Karpas-422 (cell line): ENCODE results near the gene CEP57. TPM values are rescaled to one million over a fixed set of nuclear protein-coding genes. Genes with fewer than 3 reads are reported as not detected.
"Not testable (repeated sequence)": the region's sequence is repeated elsewhere in the genome, so short reads cannot be mapped to it uniquely, and the experiment has no call there.

Source experiments
- DNase-seq: peaks from one replicate; pipeline ENCODE4 v3.0.0-alpha.2; 2015
- H2AFZ ChIP-seq: fragments of 200-600 bp; sonication (generic); 2 replicates; pipeline ENCODE4 v1.6.1; 2014; ENCODE audit warnings: antibody characterized with exemption, low read length, mixed read lengths
- H3K27ac ChIP-seq: fragments of 200-600 bp; sonication (generic); 2 replicates; pipeline ENCODE4 v1.5.1; 2014; ENCODE audit warnings: mild to moderate bottlenecking, low read length, moderate library complexity
- H3K27me3 ChIP-seq: fragments of 200-600 bp; sonication (generic); 2 replicates; pipeline ENCODE4 v1.6.1; 2014; ENCODE audit warnings: low read length, mixed read lengths
- H3K36me3 ChIP-seq: fragments of 200-600 bp; sonication (generic); 2 replicates; pipeline ENCODE4 v1.6.1; 2014; ENCODE audit warnings: low read length, mixed read lengths; ENCODE audit not compliant: insufficient read depth
- H3K4me1 ChIP-seq: fragments of 200-600 bp; sonication (generic); 2 replicates; pipeline ENCODE4 v1.6.1; 2014; ENCODE audit warnings: mild to moderate bottlenecking, low read length, mixed read lengths
- H3K4me2 ChIP-seq: fragments of 200-600 bp; sonication (generic); 2 replicates; pipeline ENCODE4 v1.6.1; 2014; ENCODE audit warnings: low read length, low read depth, mild to moderate bottlenecking; ENCODE audit not compliant: poor library complexity, severe bottlenecking
- H3K4me3 ChIP-seq: fragments of 200-600 bp; sonication (generic); 2 replicates; pipeline ENCODE4 v1.5.1; 2014; ENCODE audit warnings: mild to moderate bottlenecking, antibody characterized with exemption, low read length, mixed read lengths
- H3K79me2 ChIP-seq: fragments of 200-600 bp; sonication (generic); 2 replicates; pipeline ENCODE4 v1.6.1; 2014; ENCODE audit warnings: mild to moderate bottlenecking, low read length, mixed read lengths
- H3K9ac ChIP-seq: fragments of 200-600 bp; sonication (generic); 2 replicates; pipeline ENCODE4 v1.6.0; 2014; ENCODE audit warnings: low read length
- H3K9me2 ChIP-seq: fragments of 200-600 bp; sonication (generic), shearing (Covaris generic); replicated peaks from 2 replicates; pipeline ENCODE4 v1.6.0; 2014; ENCODE audit warnings: mild to moderate bottlenecking, low read length, moderate library complexity; ENCODE audit not compliant: insufficient read depth
- H3K9me3 ChIP-seq: fragments of 300-700, 200-600 bp; sonication (generic); 2 replicates; pipeline ENCODE4 v1.6.1; 2014; ENCODE audit warnings: low read length, mixed read lengths
- H4K20me1 ChIP-seq: fragments of 200-600 bp; sonication (generic); 2 replicates; pipeline ENCODE4 v1.6.1; 2014; ENCODE audit warnings: mild to moderate bottlenecking, antibody characterized with exemption, low read length, low read depth; ENCODE audit not compliant: insufficient read depth
- small RNA-seq: library from RNA; depleted of rRNA; stranded (forward); fragments of <200 nt; gene quantifications from one replicate; pipeline ENCODE3, GENCODE V24; 2014
- total RNA-seq: library from RNA; depleted of rRNA; stranded (reverse); fragments of >200 nt; shearing (Covaris generic); gene quantifications from 2 replicates; pipeline ENCODE4 v1.2.3, GENCODE V29; 2014; ENCODE audit warnings: low replicate concordance; rRNA removed

CEP57 gene
- total RNA-seq, 1 experiment from 2014 or later: 190 TPM

DNA sequence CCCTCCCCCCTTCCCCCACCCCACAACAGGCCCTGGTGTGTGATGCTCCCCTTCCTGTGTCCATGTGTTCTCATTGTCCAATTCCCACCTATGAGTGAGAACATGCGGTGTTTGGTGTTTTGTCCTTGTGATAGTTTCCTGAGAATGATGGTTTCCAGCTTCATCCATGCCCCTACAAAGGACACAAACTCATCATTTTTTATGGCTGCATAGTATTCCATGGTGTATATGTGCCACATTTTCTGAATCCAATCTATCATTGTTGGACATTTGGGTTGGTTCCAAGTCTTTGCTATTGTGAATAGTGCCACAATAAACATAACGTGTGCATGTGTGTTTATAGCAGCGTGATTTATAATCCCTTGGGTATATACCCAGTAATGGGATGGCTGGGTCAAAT lies 80.6 kb downstream of the CEP57 start:
- not testable (repeated sequence) for H4K20me1 ChIP-seq, H3K9me2 ChIP-seq, H3K27ac ChIP-seq, H3K27me3 ChIP-seq, H3K9me3 ChIP-seq, H3K4me1 ChIP-seq, H3K4me2 ChIP-seq, DNase-seq, H3K4me3 ChIP-seq, H2AFZ ChIP-seq, H3K9ac ChIP-seq, H3K36me3 ChIP-seq
- H3K79me2 ChIP-seq: peaks cover 30% of the 10 kb centered on the region

- no peaks in the 10 kb centered on the region for H3K4me1 ChIP-seq
- H3K9me3 ChIP-seq: peaks cover 7% of the 10 kb centered on the region; the same call in 1 of the 2 replicates
- H3K9me2 ChIP-seq: no peaks in the 10 kb centered on the region
- H3K79me2 ChIP-seq: peaks cover 21% of the 10 kb centered on the region
- H3K9ac ChIP-seq: no peak overlapping the region
- H3K4me3 ChIP-seq: no peak overlapping the region
- no peak overlapping the region for H3K4me2 ChIP-seq
- no peak overlapping the region for H2AFZ ChIP-seq
- DNase-seq: no peak
- H3K27ac ChIP-seq: no peak overlapping the region
- H4K20me1 ChIP-seq: no peaks in the 10 kb centered on the region
- H3K36me3 ChIP-seq: peaks cover 48% of the 10 kb centered on the region
- no peaks in the 10 kb centered on the region for H3K27me3 ChIP-seq
These were observed 87.0 kb downstream of the CEP57 start for GRCh38 chr11:95877291-95877690.

Small RNAs within 50 kb of the gene (small RNA-seq; reads per million reads assigned to genes)
- gene RNA5SP345: 0.12 reads per million

Other genes with a start within 250 kb of the CEP57 start
- gene FAM76B, start 716 bp upstream of the CEP57 start, total RNA-seq: 97.0 and 224 TPM in 2 replicates
- 36.7 and 78.5 TPM in 2 replicates for gene MTMR2, start 133.6 kb downstream of the CEP57 start, total RNA-seq